Measurements from ENCODE around the gene MROH9.

MROH9 gene

DNA sequence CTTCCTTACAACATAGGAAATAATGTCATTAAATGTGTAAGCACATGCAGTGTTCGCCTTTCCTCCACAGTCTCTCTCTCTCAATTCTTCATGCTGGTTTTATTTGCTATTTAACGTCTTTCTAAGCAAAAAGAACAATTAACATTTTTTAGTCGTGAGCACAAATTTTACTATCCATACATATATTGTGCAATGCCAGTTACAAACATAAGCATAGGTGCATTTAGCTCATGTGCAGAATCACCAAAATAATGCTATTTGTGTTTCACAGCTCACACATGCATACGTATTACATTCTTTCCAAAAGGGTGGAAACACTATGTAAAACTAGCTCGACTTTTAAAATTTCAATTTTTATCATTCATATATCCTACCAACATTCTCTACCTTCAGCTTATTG is 52.1 kb downstream of the MROH9 start (continued):
- TF ChIP-seq ZNF645 (tag by site-specific recombination; IDR thresholded peaks at IDR 0.05) (no peak), ZNF112 (tag by site-specific recombination; IDR thresholded peaks at IDR 0.05) (no peak), ZNF747 (tag by site-specific recombination; IDR thresholded peaks at IDR 0.05) (no peak), TSHZ1 (tag by site-specific recombination; IDR thresholded peaks at IDR 0.05; ENCODE audit: borderline replicate concordance) (no peak), TCF7L2 (IDR thresholded peaks at IDR 0.05; ENCODE audit: borderline replicate concordance, low read depth, low read length) (no peak), ZNF416 (tag by site-specific recombination; IDR thresholded peaks at IDR 0.05) (no peak)

- ChIA-PET CTCF (no interaction called here), POLR2A (no interaction called here)
- Histone ChIP-seq H3K9me3 (ENCODE audit: control insufficient read depth, insufficient read depth, low read depth, low read length) (no peaks in the 10 kb centered on the region), H3K36me3 (ENCODE audit: control insufficient read depth in 2 of 2, insufficient read depth in 1 of 2, low read length in 2 of 2) (no peaks in the 10 kb centered on the region), H3K27ac (ENCODE audit: extremely low read depth, low read depth, low read length) (no peak overlapping the region), H3K4me3 (ENCODE audit: low read depth, low read length) (no peak overlapping the region), H3K4me1 (ENCODE audit: control insufficient read depth, insufficient read depth, low read length) (no peaks in the 10 kb centered on the region)
- TF ChIP-seq RBAK (tag by site-specific recombination; IDR thresholded peaks at IDR 0.05), result no peak
- no peak for TF ChIP-seq PRDM4 (tag by site-specific recombination; IDR thresholded peaks at IDR 0.05)
- TF ChIP-seq KLF8 (tag by site-specific recombination; IDR thresholded peaks at IDR 0.05), result no peak
- no peak for TF ChIP-seq MEIS1 (CRISPR knock-in tag; IDR thresholded peaks at IDR 0.05; ENCODE audit: borderline replicate concordance)
- TF ChIP-seq ZNF157 (tag by site-specific recombination; IDR thresholded peaks at IDR 0.05), result no peak
- no peak for TF ChIP-seq ZNF555 (tag by site-specific recombination; conservative IDR thresholded peaks at IDR 0.05)
- TF ChIP-seq ZNF792 (tag by site-specific recombination; IDR thresholded peaks at IDR 0.05), result no peak
- TF ChIP-seq ZNF76 (tag by site-specific recombination; IDR thresholded peaks at IDR 0.05; ENCODE audit: borderline replicate concordance, low read depth), result no peak
- TF ChIP-seq HOXD13 (CRISPR knock-in tag; IDR thresholded peaks at IDR 0.05; ENCODE audit: borderline replicate concordance), result no peak
- no peak for TF ChIP-seq ZBTB49 (tag by site-specific recombination; IDR thresholded peaks at IDR 0.05; ENCODE audit: low read depth)
- TF ChIP-seq REPIN1 (tag by site-specific recombination; IDR thresholded peaks at IDR 0.05; ENCODE audit: low read depth), result no peak
- TF ChIP-seq, protein P1, sequence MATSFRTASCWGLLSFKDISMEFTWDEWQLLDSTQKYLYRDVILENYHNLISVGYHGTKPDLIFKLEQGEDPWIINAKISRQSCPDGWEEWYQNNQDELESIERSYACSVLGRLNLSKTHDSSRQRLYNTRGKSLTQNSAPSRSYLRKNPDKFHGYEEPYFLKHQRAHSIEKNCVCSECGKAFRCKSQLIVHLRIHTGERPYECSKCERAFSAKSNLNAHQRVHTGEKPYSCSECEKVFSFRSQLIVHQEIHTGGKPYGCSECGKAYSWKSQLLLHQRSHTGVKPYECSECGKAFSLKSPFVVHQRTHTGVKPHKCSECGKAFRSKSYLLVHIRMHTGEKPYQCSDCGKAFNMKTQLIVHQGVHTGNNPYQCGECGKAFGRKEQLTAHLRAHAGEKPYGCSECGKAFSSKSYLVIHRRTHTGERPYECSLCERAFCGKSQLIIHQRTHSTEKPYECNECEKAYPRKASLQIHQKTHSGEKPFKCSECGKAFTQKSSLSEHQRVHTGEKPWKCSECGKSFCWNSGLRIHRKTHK (tag by site-specific recombination; IDR thresholded peaks at IDR 0.05), result no peak
- no peak for TF ChIP-seq ZNF292 (tag by site-specific recombination; IDR thresholded peaks at IDR 0.05; ENCODE audit: borderline replicate concordance, low read depth)
- no peak for TF ChIP-seq ZNF175 (tag by site-specific recombination; IDR thresholded peaks at IDR 0.05)
- TF ChIP-seq ZBTB17 (tag by site-specific recombination; IDR thresholded peaks at IDR 0.05), result no peak
- no peak for TF ChIP-seq ZNF324 (tag by site-specific recombination; IDR thresholded peaks at IDR 0.05)
- no peak for TF ChIP-seq ZNF521 (tag by site-specific recombination; IDR thresholded peaks at IDR 0.05)
- TF ChIP-seq ZSCAN23 (tag by site-specific recombination; IDR thresholded peaks at IDR 0.05), result no peak
- TF ChIP-seq, protein P2, sequence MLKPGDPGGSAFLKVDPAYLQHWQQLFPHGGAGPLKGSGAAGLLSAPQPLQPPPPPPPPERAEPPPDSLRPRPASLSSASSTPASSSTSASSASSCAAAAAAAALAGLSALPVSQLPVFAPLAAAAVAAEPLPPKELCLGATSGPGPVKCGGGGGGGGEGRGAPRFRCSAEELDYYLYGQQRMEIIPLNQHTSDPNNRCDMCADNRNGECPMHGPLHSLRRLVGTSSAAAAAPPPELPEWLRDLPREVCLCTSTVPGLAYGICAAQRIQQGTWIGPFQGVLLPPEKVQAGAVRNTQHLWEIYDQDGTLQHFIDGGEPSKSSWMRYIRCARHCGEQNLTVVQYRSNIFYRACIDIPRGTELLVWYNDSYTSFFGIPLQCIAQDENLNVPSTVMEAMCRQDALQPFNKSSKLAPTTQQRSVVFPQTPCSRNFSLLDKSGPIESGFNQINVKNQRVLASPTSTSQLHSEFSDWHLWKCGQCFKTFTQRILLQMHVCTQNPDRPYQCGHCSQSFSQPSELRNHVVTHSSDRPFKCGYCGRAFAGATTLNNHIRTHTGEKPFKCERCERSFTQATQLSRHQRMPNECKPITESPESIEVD (tag by site-specific recombination; IDR thresholded peaks at IDR 0.05), result no peak
- no peak for TF ChIP-seq ZFP69B (tag by site-specific recombination; IDR thresholded peaks at IDR 0.05)
Observed at GRCh38 chr1:170993151-170993550, 57.8 kb downstream of the MROH9 start.

All from HEK293 (cell line).